ENCODE results near the gene LIPC. TPM values are rescaled to one million over a fixed set of nuclear protein-coding genes. Genes with fewer than 3 reads are reported as not detected.
A peak's percentile ranks its signal among the peaks of the same experiment; 100 is the strongest.

The LIPC gene
- total RNA-seq, 3 donors from 2014 or later, result 2.3 to 9.3 (median 3.4) TPM

DNA sequence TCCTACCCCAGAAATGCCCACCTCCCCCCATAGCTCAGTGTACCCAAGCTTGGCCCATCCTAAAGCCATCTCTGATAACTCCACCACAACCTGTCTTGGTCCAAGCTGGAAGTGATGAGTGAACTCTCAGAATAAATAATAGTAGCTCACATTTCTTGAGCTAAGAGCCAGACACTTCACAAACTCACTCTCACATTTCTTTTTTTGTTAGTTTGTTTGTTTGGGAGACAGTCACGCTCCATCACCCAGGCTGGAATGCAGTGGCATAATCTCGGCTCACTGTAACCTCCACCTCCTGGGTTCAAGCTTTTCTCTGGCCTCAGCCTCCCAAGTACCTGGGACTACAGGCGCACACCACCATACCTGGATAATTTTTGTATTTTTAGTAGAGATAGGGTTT, 46.2 kb downstream of the LIPC start:
- intact Hi-C loops (cut with DNase I, micrococcal nuclease), result no loop called here
- no peak for ATAC-seq
- no peak for DNase-seq
- TF ChIP-seq, protein P1, sequence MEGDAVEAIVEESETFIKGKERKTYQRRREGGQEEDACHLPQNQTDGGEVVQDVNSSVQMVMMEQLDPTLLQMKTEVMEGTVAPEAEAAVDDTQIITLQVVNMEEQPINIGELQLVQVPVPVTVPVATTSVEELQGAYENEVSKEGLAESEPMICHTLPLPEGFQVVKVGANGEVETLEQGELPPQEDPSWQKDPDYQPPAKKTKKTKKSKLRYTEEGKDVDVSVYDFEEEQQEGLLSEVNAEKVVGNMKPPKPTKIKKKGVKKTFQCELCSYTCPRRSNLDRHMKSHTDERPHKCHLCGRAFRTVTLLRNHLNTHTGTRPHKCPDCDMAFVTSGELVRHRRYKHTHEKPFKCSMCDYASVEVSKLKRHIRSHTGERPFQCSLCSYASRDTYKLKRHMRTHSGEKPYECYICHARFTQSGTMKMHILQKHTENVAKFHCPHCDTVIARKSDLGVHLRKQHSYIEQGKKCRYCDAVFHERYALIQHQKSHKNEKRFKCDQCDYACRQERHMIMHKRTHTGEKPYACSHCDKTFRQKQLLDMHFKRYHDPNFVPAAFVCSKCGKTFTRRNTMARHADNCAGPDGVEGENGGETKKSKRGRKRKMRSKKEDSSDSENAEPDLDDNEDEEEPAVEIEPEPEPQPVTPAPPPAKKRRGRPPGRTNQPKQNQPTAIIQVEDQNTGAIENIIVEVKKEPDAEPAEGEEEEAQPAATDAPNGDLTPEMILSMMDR (IDR thresholded peaks at IDR 0.05), result no peak
- no peaks in the 10 kb centered on the region for H3K36me3 ChIP-seq (ENCODE audit: low read depth)
- H3K9me3 ChIP-seq, result no peaks in the 10 kb centered on the region
- no peaks in the 10 kb centered on the region for H3K4me1 ChIP-seq (ENCODE audit: low read depth)
- H3K4me3 ChIP-seq, result no peak overlapping the region

DNA sequence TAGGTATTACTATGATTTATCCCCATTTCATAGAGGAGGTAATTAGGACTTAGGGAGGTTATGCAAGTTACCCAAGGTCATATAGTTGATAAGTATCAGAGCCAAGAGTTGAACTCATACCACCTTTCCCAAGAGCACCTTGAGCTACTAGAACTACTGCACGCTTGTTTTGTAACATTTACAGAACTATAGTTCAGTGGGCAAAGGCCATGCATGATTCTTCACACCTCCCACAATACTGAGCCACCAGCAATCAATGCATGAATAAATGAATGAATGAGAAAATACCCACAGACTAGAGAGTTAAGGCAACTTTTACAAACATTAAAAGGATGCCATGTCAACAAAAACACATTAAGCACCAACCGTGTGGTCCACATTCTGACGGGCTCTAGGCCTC, 46.8 kb downstream of the LIPC start:
- TF ChIP-seq, protein P1 (IDR thresholded peaks at IDR 0.05), result no peak
- DNase-seq, result no peak
- ATAC-seq, result no peak
- H3K4me1 ChIP-seq (ENCODE audit: low read depth), result no peaks in the 10 kb centered on the region
- intact Hi-C loops (cut with DNase I, micrococcal nuclease), result no loop called here
- no peaks in the 10 kb centered on the region for H3K36me3 ChIP-seq (ENCODE audit: low read depth)
- no peaks in the 10 kb centered on the region for H3K9me3 ChIP-seq
- no peak overlapping the region for H3K4me3 ChIP-seq

DNA sequence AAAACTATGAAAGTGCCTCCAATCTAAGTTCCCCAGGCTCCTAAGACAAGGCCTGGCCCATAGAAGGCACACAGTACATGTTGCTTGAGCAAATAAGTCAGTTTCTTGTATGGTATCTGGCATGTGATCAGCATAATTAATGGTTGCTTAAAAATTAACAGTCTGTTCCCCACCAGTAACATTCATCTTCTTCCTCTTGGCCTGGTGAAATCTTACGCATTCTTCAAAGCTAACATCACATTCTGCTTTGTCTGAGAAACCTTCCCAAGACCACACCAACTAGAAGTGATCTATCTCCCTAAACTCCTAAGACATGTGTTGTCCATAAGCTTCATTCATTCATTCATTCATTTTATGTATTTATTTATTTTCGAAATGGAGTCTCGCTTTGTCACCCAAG, 48.1 kb downstream of the LIPC start:
- DNase-seq (no peak), ATAC-seq (no peak)
- Histone ChIP-seq H3K36me3 (ENCODE audit: low read depth) (no peaks in the 10 kb centered on the region), H3K9me3 (no peaks in the 10 kb centered on the region), H3K4me3 (no peak overlapping the region), H3K4me1 (ENCODE audit: low read depth) (no peaks in the 10 kb centered on the region)
- TF ChIP-seq, protein P1 (IDR thresholded peaks at IDR 0.05), result no peak
- intact Hi-C loops (cut with DNase I, micrococcal nuclease), result no loop called here

DNA sequence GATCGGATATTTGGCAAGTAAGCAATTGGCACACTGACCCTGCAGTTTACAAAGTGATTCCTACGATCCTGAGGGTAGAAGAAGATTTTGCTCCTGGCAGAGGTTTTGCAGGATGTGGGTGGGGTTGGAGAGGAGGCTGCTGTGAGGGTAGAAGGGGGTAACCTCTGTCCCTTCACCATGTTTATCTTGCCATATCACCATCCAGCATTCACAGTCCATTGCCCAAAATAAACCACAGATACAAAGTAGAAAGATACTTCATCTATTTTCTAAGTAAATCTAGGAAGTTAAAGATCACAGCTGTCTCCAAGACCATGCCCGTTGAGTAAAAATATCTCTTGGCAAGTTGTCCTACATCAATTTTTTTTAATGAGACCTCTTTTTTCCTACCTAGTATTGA, 51.6 kb downstream of the LIPC start:
- no peak overlapping the region for H3K4me3 ChIP-seq
- TF ChIP-seq, protein P1 (IDR thresholded peaks at IDR 0.05), result no peak
- H3K36me3 ChIP-seq (ENCODE audit: low read depth), result no peaks in the 10 kb centered on the region
- no peak for ATAC-seq
- H3K9me3 ChIP-seq, result no peaks in the 10 kb centered on the region
- DNase-seq, result no peak
- H3K4me1 ChIP-seq (ENCODE audit: low read depth), result no peaks in the 10 kb centered on the region
- intact Hi-C loops (cut with DNase I, micrococcal nuclease), result no loop called here

DNA sequence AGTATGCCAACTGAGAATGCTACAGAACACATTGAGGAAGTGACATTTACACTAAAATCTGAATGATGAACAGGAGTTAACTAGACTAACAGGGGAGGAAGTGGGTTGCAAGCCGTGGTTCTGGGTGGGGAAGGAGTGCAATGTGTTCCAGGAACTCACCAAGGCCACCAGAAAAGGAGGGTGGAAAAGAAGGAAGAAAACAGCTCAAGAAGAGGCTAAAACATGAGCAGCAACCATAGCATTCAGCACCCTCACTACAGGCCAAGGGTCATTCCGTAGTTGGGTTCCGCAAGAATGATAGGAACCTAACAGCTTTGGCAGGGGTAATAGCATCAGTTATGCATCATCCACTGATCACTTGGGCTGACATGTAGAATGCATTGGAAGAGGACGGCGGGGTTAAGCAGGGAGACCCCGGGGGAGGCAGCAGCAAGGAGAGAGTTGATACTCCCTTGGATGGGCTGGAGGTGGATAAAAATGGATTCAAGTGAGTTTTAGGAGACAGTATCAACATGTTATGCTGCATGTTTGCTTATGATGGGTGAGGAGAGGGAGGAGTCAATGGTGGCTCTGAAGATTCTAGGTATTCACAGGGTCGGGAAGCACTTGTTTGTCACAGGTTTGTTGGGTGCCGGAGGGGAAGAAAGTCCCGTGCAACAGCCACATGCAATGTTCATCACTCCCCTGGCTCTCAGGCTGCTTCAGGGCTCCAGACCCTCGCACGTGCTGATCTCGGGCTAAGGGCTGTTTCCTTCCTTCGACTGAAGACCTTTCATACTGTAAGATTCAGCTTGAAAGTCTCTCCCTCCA, 53.2 kb downstream of the LIPC start:
- no peak for DNase-seq
- H3K36me3 ChIP-seq (ENCODE audit: low read depth), result no peaks in the 10 kb centered on the region
- H3K9me3 ChIP-seq, result peaks cover 4% of the 10 kb centered on the region
- no peaks in the 10 kb centered on the region for H3K4me1 ChIP-seq (ENCODE audit: low read depth)
- intact Hi-C loops (cut with DNase I, micrococcal nuclease), result no loop called here
- TF ChIP-seq, protein P1 (IDR thresholded peaks at IDR 0.05), result no peak
- peak; percentile 48 for ATAC-seq
- no peak overlapping the region for H3K4me3 ChIP-seq
